ENCODE measurements around the gene HSPA4.

HSPA4 gene

GRCh38 chr5:133048993-133049725 is 2.7 kb upstream of the HSPA4 start:
- H3K9me3 ChIP-seq, result no peaks in the 10 kb centered on the region
- no peak for DNase-seq
- peaks cover 4% of the 10 kb centered on the region for H3K36me3 ChIP-seq
- no peak for TF ChIP-seq CTCF (IDR thresholded peaks at IDR 0.05; ENCODE audit: low read depth, low read length)
- no peaks in the 10 kb centered on the region for H3K27me3 ChIP-seq
- H3K4me1 ChIP-seq, result no peaks in the 10 kb centered on the region
- H3K4me3 ChIP-seq (ENCODE audit: low read depth, low read length), result no peak overlapping the region

- H3K4me1 ChIP-seq, result no peaks in the 10 kb centered on the region
- peaks cover 9% of the 10 kb centered on the region for H3K36me3 ChIP-seq
- no peak for DNase-seq
- no peaks in the 10 kb centered on the region for H3K27me3 ChIP-seq
- no peaks in the 10 kb centered on the region for H3K9me3 ChIP-seq
- no peak for TF ChIP-seq CTCF (IDR thresholded peaks at IDR 0.05; ENCODE audit: low read depth, low read length)
- no peak overlapping the region for H3K4me3 ChIP-seq (ENCODE audit: low read depth, low read length)
These were observed 2.1 kb upstream of the HSPA4 start for GRCh38 chr5:133049726-133050048.

- no peak for DNase-seq
- TF ChIP-seq CTCF (IDR thresholded peaks at IDR 0.05; ENCODE audit: low read depth, low read length), result no peak
- H3K27me3 ChIP-seq, result no peaks in the 10 kb centered on the region
- H3K4me3 ChIP-seq (ENCODE audit: low read depth, low read length), result peak overlapping the region; percentile 99
- H3K36me3 ChIP-seq, result peaks cover 9% of the 10 kb centered on the region
- H3K4me1 ChIP-seq, result no peaks in the 10 kb centered on the region
- H3K9me3 ChIP-seq, result no peaks in the 10 kb centered on the region
These were observed 1.3 kb upstream of the HSPA4 start for GRCh38 chr5:133050521-133050920.

- Histone ChIP-seq H3K36me3 (peaks cover 9% of the 10 kb centered on the region), H3K4me1 (no peaks in the 10 kb centered on the region), H3K27me3 (no peaks in the 10 kb centered on the region), H3K9me3 (no peaks in the 10 kb centered on the region), H3K4me3 (ENCODE audit: low read depth, low read length) (peak overlapping the region; percentile 99)
- DNase-seq, result no peak
- TF ChIP-seq CTCF (IDR thresholded peaks at IDR 0.05; ENCODE audit: low read depth, low read length), result no peak
These were observed 712 bp upstream of the HSPA4 start for GRCh38 chr5:133051061-133051541.

- no peaks in the 10 kb centered on the region for H3K4me1 ChIP-seq
These were observed 733 bp downstream of the HSPA4 start for GRCh38 chr5:133052317-133053175.

More at GRCh38 chr5:133052317-133053175, 733 bp downstream of the HSPA4 start:
- TF ChIP-seq CTCF (IDR thresholded peaks at IDR 0.05; ENCODE audit: low read depth, low read length), result no peak
- H3K36me3 ChIP-seq, result peaks cover 9% of the 10 kb centered on the region
- peak; percentile 79 for DNase-seq
- peak overlapping the region; percentile 99 for H3K4me3 ChIP-seq (ENCODE audit: low read depth, low read length)
- no peaks in the 10 kb centered on the region for H3K27me3 ChIP-seq
- H3K9me3 ChIP-seq, result no peaks in the 10 kb centered on the region

All from BE2C (cell line).